Colonic mucosa (tissue), 4 donors: Measurements from ENCODE around the gene DEDD. TPM values are rescaled to one million over a fixed set of nuclear protein-coding genes. Genes with fewer than 3 reads are reported as not detected.

Experiments used
- DNase-seq: peaks from one replicate; pipeline ENCODE4 v3.0.0-alpha.2; 2020
- H3K27ac ChIP-seq: fragments of 200-600 bp; one replicate; pipeline ENCODE4 v1.8.0; 2021
- H3K27me3 ChIP-seq: fragments of 200-600 bp; one replicate; pipeline ENCODE4 v1.8.0; 2021
- H3K36me3 ChIP-seq: fragments of 200-600 bp; one replicate; pipeline ENCODE4 v1.8.0; 2021
- H3K4me1 ChIP-seq: fragments of 200-600 bp; one replicate; pipeline ENCODE4 v1.8.0; 2021; ENCODE audit warnings: mild to moderate bottlenecking
- H3K4me3 ChIP-seq: fragments of 200-600 bp; one replicate; pipeline ENCODE4 v1.8.0; 2021
- H3K9ac ChIP-seq, 2 donors: one replicate each; pipeline ENCODE4 v1.7.0; 2013; ENCODE audit warnings: control low read depth in 2 of 2, low read depth in 2 of 2, low read length in 2 of 2
- H3K9me3 ChIP-seq: fragments of 200-600 bp; one replicate; pipeline ENCODE4 v1.8.0; 2021
- intact Hi-C: fragments of 100-400 bp; cut with DNase I; formaldehyde crosslinking; loops from one replicate; pipeline ENCODE4 v1.14.1; 2022
- total RNA-seq, 2 donors: library from RNA; stranded (reverse); fragmentation: NEBNext Ultra II Directional in 1 of 2; extraction: Animal tissue kit (Norgen Biotek cat#: 25700) in 1 of 2; gene quantifications; one replicate each; pipeline ENCODE4 v1.2.1, GENCODE V29; 2021
- TF ChIP-seq, protein P1 (sequence below): fragments of 200-600 bp; IDR thresholded peaks from one replicate; pipeline ENCODE4 v1.8.0; 2022; ENCODE audit warnings: antibody characterized with exemption, mild to moderate bottlenecking
- donor health status: healthy.
- donor health status: DM: no; HTN: no; CAD: no.
- donor health status: DM: no; HTN: no; CAD: no.

Gene DEDD
- total RNA-seq, 2 donors from 2014 or later: 33.8 to 34.3 TPM

DNA sequence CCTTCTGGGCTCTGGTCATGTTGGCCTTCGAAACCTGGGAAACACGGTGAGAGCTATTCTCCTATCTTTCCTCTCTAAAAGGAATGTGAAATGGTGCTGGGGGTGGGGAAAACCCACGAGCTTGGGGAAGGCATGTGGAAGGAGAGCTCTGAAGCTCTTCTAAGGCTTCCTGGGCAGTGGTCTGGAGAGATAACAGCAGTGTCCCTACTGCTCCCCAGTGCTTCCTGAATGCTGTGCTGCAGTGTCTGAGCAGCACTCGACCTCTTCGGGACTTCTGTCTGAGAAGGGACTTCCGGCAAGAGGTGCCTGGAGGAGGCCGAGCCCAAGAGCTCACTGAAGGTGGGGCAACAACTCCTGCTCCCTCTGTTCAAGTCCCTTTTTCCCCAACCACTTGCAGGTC, 29.6 kb upstream of the DEDD start:
- Histone ChIP-seq H3K27me3 (no peaks in the 10 kb centered on the region), H3K9ac (no peak overlapping the region), H3K9me3 (no peaks in the 10 kb centered on the region), H3K4me3 (no peak overlapping the region), H3K4me1 (peaks cover 17% of the 10 kb centered on the region), H3K27ac (no peak overlapping the region), H3K36me3 (no peaks in the 10 kb centered on the region)
- no peak for DNase-seq
- TF ChIP-seq, protein P1, sequence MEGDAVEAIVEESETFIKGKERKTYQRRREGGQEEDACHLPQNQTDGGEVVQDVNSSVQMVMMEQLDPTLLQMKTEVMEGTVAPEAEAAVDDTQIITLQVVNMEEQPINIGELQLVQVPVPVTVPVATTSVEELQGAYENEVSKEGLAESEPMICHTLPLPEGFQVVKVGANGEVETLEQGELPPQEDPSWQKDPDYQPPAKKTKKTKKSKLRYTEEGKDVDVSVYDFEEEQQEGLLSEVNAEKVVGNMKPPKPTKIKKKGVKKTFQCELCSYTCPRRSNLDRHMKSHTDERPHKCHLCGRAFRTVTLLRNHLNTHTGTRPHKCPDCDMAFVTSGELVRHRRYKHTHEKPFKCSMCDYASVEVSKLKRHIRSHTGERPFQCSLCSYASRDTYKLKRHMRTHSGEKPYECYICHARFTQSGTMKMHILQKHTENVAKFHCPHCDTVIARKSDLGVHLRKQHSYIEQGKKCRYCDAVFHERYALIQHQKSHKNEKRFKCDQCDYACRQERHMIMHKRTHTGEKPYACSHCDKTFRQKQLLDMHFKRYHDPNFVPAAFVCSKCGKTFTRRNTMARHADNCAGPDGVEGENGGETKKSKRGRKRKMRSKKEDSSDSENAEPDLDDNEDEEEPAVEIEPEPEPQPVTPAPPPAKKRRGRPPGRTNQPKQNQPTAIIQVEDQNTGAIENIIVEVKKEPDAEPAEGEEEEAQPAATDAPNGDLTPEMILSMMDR: no peak
- intact Hi-C loops: no loop called here

DNA sequence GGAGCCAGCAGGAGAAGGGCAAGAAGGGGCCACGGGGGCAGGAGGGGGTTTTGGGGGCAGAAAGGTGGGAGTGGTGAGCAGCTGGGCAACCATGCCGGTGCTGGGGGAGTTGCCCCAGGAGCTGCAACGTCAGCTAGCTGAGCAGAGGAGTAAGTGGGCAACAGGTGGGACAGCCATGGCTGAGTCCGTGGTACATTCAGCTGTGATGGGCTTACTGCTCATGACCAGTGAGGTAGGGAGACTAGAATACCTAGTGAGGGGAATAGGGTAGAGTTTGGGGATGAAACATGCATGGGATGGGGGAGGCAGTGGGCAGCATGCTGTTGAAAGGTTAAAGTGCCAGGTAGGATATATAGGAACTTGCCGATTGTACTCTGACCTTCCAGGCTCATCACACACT, 29.2 kb upstream of the DEDD start:
- intact Hi-C loops: no loop called here
- no peak for DNase-seq
- Histone ChIP-seq H3K9me3 (no peaks in the 10 kb centered on the region), H3K4me1 (peaks cover 14% of the 10 kb centered on the region), H3K9ac (no peak overlapping the region), H3K36me3 (no peaks in the 10 kb centered on the region), H3K4me3 (no peak overlapping the region), H3K27me3 (no peaks in the 10 kb centered on the region), H3K27ac (no peak overlapping the region)
- TF ChIP-seq, protein P1: no peak

DNA sequence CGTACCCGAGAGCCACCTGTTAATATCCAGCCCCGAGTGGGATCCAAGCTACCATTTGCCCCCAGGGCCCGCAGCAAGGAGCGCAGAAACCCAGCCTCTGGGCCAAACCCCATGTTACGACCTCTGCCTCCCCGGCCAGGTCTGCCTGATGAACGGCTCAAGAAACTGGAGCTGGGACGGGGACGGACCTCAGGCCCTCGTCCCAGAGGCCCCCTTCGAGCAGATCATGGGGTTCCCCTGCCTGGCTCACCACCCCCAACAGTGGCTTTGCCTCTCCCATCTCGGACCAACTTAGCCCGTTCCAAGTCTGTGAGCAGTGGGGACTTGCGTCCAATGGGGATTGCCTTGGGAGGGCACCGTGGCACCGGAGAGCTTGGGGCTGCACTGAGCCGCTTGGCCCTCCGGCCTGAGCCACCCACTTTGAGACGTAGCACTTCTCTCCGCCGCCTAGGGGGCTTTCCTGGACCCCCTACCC, 28.2 kb upstream of the DEDD start:
- no peaks in the 10 kb centered on the region for H3K36me3 ChIP-seq
- no peak for DNase-seq

DNA sequence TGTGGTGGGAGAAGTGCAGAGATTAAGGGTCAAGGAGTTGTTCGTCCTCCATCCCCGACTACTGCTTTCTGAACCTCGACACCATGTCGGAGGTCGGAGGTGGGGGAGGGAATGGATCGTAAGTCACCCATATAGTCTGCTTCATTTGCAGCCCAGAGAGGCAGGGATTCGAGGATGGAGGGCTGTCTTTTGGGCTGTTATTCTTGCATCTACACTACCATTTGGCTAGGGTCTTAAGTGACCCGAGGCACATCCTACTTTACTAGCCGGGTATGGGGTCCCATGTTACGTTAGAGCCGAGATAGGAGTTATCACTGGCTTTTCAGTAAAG, 27.4 kb upstream of the DEDD start:
- TF ChIP-seq, protein P1: no peak
- no peaks in the 10 kb centered on the region for H3K36me3 ChIP-seq
- DNase-seq: no peak
- peak overlapping the region; percentile 69 for H3K27ac ChIP-seq
- H3K9ac ChIP-seq: peak overlapping the region; percentile 85
- peaks cover 14% of the 10 kb centered on the region for H3K4me1 ChIP-seq
- no peaks in the 10 kb centered on the region for H3K27me3 ChIP-seq
- H3K4me3 ChIP-seq: peak overlapping the region; percentile 95
- no peaks in the 10 kb centered on the region for H3K9me3 ChIP-seq
- intact Hi-C loops: no loop called here

More for the DNA sequence above, 28.2 kb upstream of the DEDD start:
- Histone ChIP-seq H3K27ac (no peak overlapping the region), H3K4me3 (peak overlapping the region; percentile 95), H3K4me1 (peaks cover 14% of the 10 kb centered on the region), H3K9me3 (no peaks in the 10 kb centered on the region), H3K9ac (peak overlapping the region in 1 of 2 donors; percentile 85), H3K27me3 (no peaks in the 10 kb centered on the region)
- intact Hi-C loops: no loop called here
- TF ChIP-seq, protein P1: no peak

DNA sequence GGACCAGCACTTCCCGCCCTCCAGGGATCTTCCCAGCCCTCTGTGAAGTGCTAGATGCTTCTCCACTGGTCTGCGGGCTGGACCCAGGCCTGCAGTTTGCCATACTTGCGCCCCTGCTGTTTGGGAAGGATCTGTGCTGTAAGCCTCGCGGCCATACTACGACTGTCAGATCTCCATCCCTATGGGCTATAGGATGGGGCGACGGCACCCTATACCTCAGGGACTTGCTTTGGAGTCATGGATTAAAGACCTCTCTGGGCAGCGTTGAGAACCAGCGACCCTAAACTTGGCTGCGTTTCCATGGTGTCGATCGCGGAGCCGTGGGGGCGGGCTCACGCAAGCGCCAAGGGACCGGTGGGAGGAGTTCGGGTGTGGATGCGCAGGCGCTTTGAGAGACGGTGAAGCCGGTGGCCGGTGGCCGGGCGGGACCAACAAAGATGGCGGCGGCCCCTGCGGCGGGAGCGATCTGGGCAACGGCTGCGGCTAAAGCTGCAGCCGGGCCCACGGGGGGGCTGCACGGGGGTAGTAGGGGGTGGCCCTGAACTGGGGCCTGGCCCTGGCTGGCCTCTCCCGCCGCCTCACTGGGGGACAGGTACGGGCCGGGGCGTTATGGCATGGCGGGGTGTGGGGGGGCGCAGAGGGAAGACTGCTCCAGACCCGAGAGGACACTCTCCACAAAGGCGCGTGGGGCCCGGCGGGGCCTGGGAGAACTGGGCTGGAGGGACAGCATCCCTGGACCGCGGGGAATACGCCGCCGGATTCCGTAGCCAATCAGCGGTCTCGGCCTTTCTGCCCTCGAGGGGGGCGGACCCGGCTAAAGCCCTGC, 26.8 kb upstream of the DEDD start, which contains the start of gene USP21:
USP21 (plus strand) TSS at position 414 of the 826 bp plus-strand sequence. CDS start 1,141 bp downstream, outside the sequence.
- intact Hi-C loops: no loop called here
- TF ChIP-seq, protein P1: no peak

More for the DNA sequence above, 26.8 kb upstream of the DEDD start, which contains the start of gene USP21:
- Histone ChIP-seq H3K36me3 (no peaks in the 10 kb centered on the region), H3K9ac (peak within 1 kb of the TSS; percentile 85), H3K4me1 (peaks cover 18% of the 10 kb centered on the region), H3K27me3 (no peaks in the 10 kb centered on the region), H3K4me3 (peak within 1 kb of the TSS; percentile 95), H3K9me3 (no peaks in the 10 kb centered on the region), H3K27ac (peak within 1 kb of the TSS; percentile 69)
- peak; percentile 94 for DNase-seq
